Mammary epithelial cell (primary cell): ENCODE results near the gene CFAP57.

Source experiments
- CTCF ChIP-seq, 2 donors: IDR thresholded peaks in 1 of 2; conservative IDR thresholded peaks in 1 of 2; 2 replicates each; pipeline ENCODE4 v1.5.1; 2011 to 2012; ENCODE audit warnings: inconsistent platforms in 2 of 2, low read length in 2 of 2, mild to moderate bottlenecking in 2 of 2, control low read depth in 1 of 2, low read depth in 1 of 2; ENCODE audit not compliant: insufficient read depth in 1 of 2; ENCODE audit errors: extremely low read depth in 1 of 2
- EZH2 ChIP-seq: IDR thresholded peaks from 2 replicates; pipeline ENCODE4 v1.6.1; 2012; ENCODE audit warnings: low read length, inconsistent platforms, borderline replicate concordance

- TF ChIP-seq CTCF (conservative IDR thresholded peaks at IDR 0.05 in 1 of 2, IDR thresholded peaks at IDR 0.05 in 1 of 2; ENCODE audit: extremely low read depth in 1 of 2, insufficient read depth in 1 of 2, low read depth in 1 of 2, low read length in 2 of 2) (no peak), EZH2 (no peak)
These were observed 78.2 kb downstream of the CFAP57 start for GRCh38 chr1:43250351-43250761.
